SK-N-SH treated with all-trans-retinoic acid at 6 μM for 48 hours (cell line): ENCODE measurements around the gene CIRBP.

ENCODE experiments used
- ATAC-seq: fragments of 200-7000 bp; cut with Tn5 transposase; 3 replicates; pipeline ENCODE4 v1.9.1; 2020; ENCODE audit warnings: mild to moderate bottlenecking, moderate library complexity
- ARNTL ChIP-seq: fragments of 450-650 bp; formaldehyde crosslinking; IDR thresholded peaks from 2 replicates; pipeline ENCODE4 v1.5.0; 2020; ENCODE audit warnings: low read depth, mild to moderate bottlenecking, moderate library complexity, borderline replicate concordance
- BACH2 ChIP-seq: fragments of 250-450 bp; sonication (Bioruptor Pico); IDR thresholded peaks from 2 replicates; pipeline ENCODE4 v1.9.0; 2021; ENCODE audit warnings: mild to moderate bottlenecking, borderline replicate concordance
- CSDC2 ChIP-seq: fragments of 250-450 bp; sonication (Bioruptor Pico); IDR thresholded peaks from 2 replicates; pipeline ENCODE4 v1.5.0; 2020; ENCODE audit warnings: mild to moderate bottlenecking, moderate library complexity
- CSRNP3 ChIP-seq: fragments of 250-450 bp; sonication (Bioruptor Pico); IDR thresholded peaks from 2 replicates; pipeline ENCODE4 v1.5.1; 2021; ENCODE audit warnings: mild to moderate bottlenecking, moderate library complexity
- ISL1 ChIP-seq: fragments of 250-450 bp; sonication (Bioruptor Pico); IDR thresholded peaks from 2 replicates; pipeline ENCODE4 v2.1.2; 2022; ENCODE audit warnings: mild to moderate bottlenecking, moderate library complexity
- OSR1 ChIP-seq: fragments of 250-450 bp; sonication (Bioruptor Pico); IDR thresholded peaks from 2 replicates; pipeline ENCODE4 v1.8.0; 2022; ENCODE audit warnings: moderate library complexity, mild to moderate bottlenecking, inconsistent platforms
- POU6F1 ChIP-seq: fragments of 250-450 bp; sonication (Bioruptor Pico); IDR thresholded peaks from 2 replicates; pipeline ENCODE4 v1.8.0; 2021; ENCODE audit warnings: low read depth, mild to moderate bottlenecking, moderate library complexity, borderline replicate concordance
- PPARA ChIP-seq: fragments of 250-450 bp; sonication (Bioruptor Pico); IDR thresholded peaks from 2 replicates; pipeline ENCODE4 v1.5.0; 2020; ENCODE audit warnings: mild to moderate bottlenecking, borderline replicate concordance
- RARB ChIP-seq: fragments of 250-450 bp; sonication (Bioruptor Pico); IDR thresholded peaks from 2 replicates; pipeline ENCODE4 v1.8.0; 2021; ENCODE audit warnings: mild to moderate bottlenecking, moderate library complexity
- SNAI2 ChIP-seq: fragments of 250-450 bp; sonication (Bioruptor Pico); IDR thresholded peaks from 2 replicates; pipeline ENCODE4 v1.5.0; 2020; ENCODE audit warnings: mild to moderate bottlenecking, moderate library complexity
- TCF4 ChIP-seq: fragments of 250-450 bp; sonication (Bioruptor Pico); IDR thresholded peaks from 2 replicates; pipeline ENCODE4 v1.8.0; 2021; ENCODE audit warnings: mild to moderate bottlenecking, moderate library complexity, borderline replicate concordance
- TOX ChIP-seq: fragments of 250-450 bp; sonication (Bioruptor Pico); IDR thresholded peaks from 2 replicates; pipeline ENCODE4 v1.8.0; 2021; ENCODE audit warnings: mild to moderate bottlenecking, moderate library complexity, borderline replicate concordance
- TSHZ2 ChIP-seq: fragments of 250-450 bp; sonication (Bioruptor Pico); IDR thresholded peaks from 2 replicates; pipeline ENCODE4 v1.5.0; 2020; ENCODE audit warnings: mild to moderate bottlenecking, moderate library complexity
- ZC3H10 ChIP-seq: fragments of 250-450 bp; sonication (Bioruptor Pico); IDR thresholded peaks from 2 replicates; pipeline ENCODE4 v1.5.1; 2021; ENCODE audit warnings: mild to moderate bottlenecking, moderate library complexity
- ZFP3 ChIP-seq: fragments of 250-450 bp; sonication (Bioruptor Pico); IDR thresholded peaks from 2 replicates; pipeline ENCODE4 v1.5.0; 2020; ENCODE audit warnings: mild to moderate bottlenecking, moderate library complexity
- ZFP30 ChIP-seq: fragments of 450-650 bp; formaldehyde crosslinking; IDR thresholded peaks from 2 replicates; pipeline ENCODE4 v1.5.0; 2022; ENCODE audit warnings: mild to moderate bottlenecking, moderate library complexity
- ZNF70 ChIP-seq: fragments of 450-650 bp; formaldehyde crosslinking; IDR thresholded peaks from 2 replicates; pipeline ENCODE4 v1.5.0; 2020; ENCODE audit warnings: mild to moderate bottlenecking, moderate library complexity
- ZNF8 ChIP-seq: fragments of 450-650 bp; formaldehyde crosslinking; IDR thresholded peaks from 2 replicates; pipeline ENCODE4 v1.5.0; 2020; ENCODE audit warnings: mild to moderate bottlenecking, moderate library complexity
- TF ChIP-seq, protein P1 (sequence below): fragments of 250-450 bp; sonication (Bioruptor Pico); IDR thresholded peaks from 2 replicates; pipeline ENCODE4 v1.5.1; 2020; ENCODE audit warnings: low read depth, mild to moderate bottlenecking, moderate library complexity

Gene CIRBP

GRCh38 chr19:1296575-1297271 is 27.6 kb downstream of the CIRBP start:
- TF ChIP-seq CSRNP3 (CRISPR knock-in tag) (no peak), CSDC2 (CRISPR knock-in tag) (no peak), ZFP30 (CRISPR knock-in tag) (no peak), ARNTL (no peak), ZNF70 (CRISPR knock-in tag) (no peak), BACH2 (CRISPR knock-in tag) (no peak), POU6F1 (CRISPR knock-in tag) (no peak), OSR1 (no peak)
- no peak for ATAC-seq

GRCh38 chr19:1298235-1298634 is 29.1 kb downstream of the CIRBP start:
- ATAC-seq, result no peak
- TF ChIP-seq, protein P1, sequence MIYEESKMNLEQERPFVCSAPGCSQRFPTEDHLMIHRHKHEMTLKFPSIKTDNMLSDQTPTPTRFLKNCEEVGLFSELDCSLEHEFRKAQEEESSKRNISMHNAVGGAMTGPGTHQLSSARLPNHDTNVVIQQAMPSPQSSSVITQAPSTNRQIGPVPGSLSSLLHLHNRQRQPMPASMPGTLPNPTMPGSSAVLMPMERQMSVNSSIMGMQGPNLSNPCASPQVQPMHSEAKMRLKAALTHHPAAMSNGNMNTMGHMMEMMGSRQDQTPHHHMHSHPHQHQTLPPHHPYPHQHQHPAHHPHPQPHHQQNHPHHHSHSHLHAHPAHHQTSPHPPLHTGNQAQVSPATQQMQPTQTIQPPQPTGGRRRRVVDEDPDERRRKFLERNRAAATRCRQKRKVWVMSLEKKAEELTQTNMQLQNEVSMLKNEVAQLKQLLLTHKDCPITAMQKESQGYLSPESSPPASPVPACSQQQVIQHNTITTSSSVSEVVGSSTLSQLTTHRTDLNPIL (CRISPR knock-in tag), result no peak
- TF ChIP-seq TOX (CRISPR knock-in tag) (no peak), ZNF70 (CRISPR knock-in tag) (no peak), ZNF8 (CRISPR knock-in tag) (no peak), ZFP3 (CRISPR knock-in tag) (peak; percentile 99)
- TF ChIP-seq, all 23 proteins: peak for 1

- TF ChIP-seq PPARA (no peak), TOX (CRISPR knock-in tag) (no peak), RARB (no peak), CSDC2 (CRISPR knock-in tag) (no peak), TCF4 (CRISPR knock-in tag) (no peak), ZNF8 (CRISPR knock-in tag) (no peak), POU6F1 (CRISPR knock-in tag) (no peak), ARNTL (no peak), SNAI2 (CRISPR knock-in tag) (no peak), ZC3H10 (CRISPR knock-in tag) (no peak)
- TF ChIP-seq, all 23 proteins: peak for 0
- no peak for ATAC-seq
Observed at GRCh38 chr19:1299801-1300200, 30.7 kb downstream of the CIRBP start.

DNA sequence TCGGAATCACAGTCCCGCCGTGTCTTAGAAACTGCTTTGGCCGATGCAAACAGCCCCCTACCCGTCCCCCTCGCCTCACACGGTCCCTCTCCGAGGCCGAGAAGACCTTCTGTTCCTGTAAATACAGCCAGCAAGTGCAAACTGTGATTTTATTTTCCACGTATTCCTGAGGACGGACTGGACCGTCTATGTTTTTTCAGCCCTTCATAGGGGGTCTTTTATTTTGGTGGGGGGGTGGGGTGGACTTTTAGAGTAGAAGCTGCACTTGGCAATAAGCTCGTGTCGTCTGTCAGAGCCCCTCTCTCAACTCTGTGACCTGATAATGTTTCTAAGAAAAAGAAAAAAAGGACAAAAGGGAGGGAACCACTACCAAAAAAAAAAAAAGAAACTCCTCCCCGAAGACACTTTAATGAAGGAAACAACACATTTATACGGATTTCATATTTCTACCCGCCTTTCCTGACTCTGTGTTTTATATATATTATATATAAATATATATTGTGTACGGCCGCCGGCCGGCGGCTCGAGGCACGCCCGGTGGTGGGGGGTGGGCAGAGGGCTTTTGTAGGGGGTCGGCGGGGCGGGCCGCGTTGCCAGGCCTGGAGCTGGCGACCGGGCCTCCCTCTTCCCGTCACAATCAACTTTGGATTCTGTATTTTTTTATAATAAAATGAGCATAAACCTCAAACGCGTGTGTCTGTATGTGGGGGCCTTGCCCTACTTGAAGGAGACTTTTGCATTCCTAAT is 31.8 kb downstream of the CIRBP start:
- no peak for ATAC-seq
- no peak for TF ChIP-seq ISL1 (CRISPR knock-in tag)
- TF ChIP-seq OSR1, result no peak
- TF ChIP-seq, protein P1 (CRISPR knock-in tag), result no peak
- TF ChIP-seq ARNTL, result no peak
- no peak for TF ChIP-seq SNAI2 (CRISPR knock-in tag)
- no peak for TF ChIP-seq RARB
- no peak for TF ChIP-seq POU6F1 (CRISPR knock-in tag)
- TF ChIP-seq TSHZ2 (CRISPR knock-in tag), result no peak
- no peak for TF ChIP-seq TOX (CRISPR knock-in tag)
- TF ChIP-seq ZC3H10 (CRISPR knock-in tag), result no peak
- TF ChIP-seq TCF4 (CRISPR knock-in tag), result no peak
- no peak for TF ChIP-seq CSRNP3 (CRISPR knock-in tag)
- no peak for TF ChIP-seq ZNF8 (CRISPR knock-in tag)
